ENCODE results near the gene MBD3. TPM values are rescaled to one million over a fixed set of nuclear protein-coding genes. Genes with fewer than 3 reads are reported as not detected.

Gene MBD3
- total RNA-seq, 2 experiments from 2014 or later, result 68.9 to 87.5 TPM

DNA sequence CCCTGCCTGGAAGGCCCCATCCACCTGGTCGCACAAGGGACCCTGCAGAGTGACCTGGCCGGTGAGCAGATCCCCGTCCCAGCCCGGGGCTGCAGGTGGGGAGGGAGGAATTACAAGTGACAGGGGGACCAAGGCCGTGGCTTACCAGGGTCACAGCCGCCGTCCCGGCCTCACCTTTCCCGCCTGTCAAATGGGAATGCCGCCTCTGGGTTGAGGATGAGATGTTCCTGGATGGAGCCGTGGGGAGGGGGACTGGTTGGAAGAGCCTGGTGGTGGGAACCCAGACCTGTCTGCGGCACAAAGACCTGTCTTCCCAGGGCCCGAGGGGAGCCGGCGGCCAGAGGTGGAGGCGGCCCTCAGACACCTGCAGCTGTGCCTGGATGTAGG, 63.2 kb downstream of the MBD3 start:
- Mint-ChIP-seq H3K27me3 (peaks cover 31% of the 10 kb centered on the region), H3K27ac (no peak overlapping the region), H3K4me3 (no peak overlapping the region), H3K9me3 (ENCODE audit: low read depth) (no peaks in the 10 kb centered on the region), H3K4me1 (peaks cover 3% of the 10 kb centered on the region), H3K36me3 (ENCODE audit: low read depth) (no peaks in the 10 kb centered on the region)
- POLR2A ChIA-PET, result no interaction called here
- DNase-seq (no peak), ATAC-seq (no peak)
- intact Hi-C loops (cut with DNase I, micrococcal nuclease), result no loop called here
- CTCF ChIA-PET, result no interaction called here

DNA sequence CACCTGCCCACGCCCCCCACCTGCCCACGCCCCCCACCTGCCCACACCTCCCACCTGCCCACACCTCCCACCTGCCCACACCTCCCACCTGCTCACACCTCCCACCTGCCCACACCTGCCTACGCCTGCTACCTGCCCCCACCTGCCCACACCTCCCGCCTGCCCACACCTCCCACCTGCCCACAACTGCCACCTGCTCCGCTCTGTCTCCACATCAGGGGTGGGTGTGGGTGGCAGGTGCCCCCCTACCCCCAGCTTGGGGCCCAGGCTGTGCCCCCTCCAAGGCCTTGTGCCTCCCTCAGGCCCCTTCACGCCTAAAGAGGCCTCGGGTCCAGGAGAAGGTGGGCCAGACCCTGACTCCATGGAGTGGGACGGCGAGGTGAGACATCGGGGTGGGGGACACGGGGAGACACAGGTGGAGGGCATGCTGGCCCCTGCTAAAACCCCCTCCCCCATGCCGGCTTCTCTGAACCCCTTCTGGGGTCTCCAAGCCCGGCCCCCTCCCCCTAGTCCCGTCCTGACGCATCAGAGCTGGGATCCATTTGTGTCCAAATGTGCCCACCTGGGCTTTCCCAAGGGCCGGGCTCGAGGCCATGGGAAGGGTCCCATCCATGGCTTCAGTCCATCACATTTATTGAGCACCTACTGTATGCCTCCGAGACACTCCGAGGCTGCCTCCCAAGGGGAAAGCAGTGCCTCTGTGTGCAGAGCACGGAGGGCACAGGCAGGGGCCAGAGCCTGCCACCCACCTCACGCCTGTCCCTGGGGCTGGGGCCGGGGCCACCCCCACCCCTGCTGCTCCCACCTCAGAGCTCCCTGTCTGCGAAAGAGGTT, 63.9 kb downstream of the MBD3 start:
- DNase-seq (no peak), ATAC-seq (no peak)
- intact Hi-C loops (cut with DNase I, micrococcal nuclease), result no loop called here
- Mint-ChIP-seq H3K4me1 (peaks cover 5% of the 10 kb centered on the region), H3K27me3 (peaks cover 33% of the 10 kb centered on the region), H3K36me3 (ENCODE audit: low read depth) (no peaks in the 10 kb centered on the region), H3K27ac (no peak overlapping the region), H3K9me3 (ENCODE audit: low read depth) (no peaks in the 10 kb centered on the region), H3K4me3 (no peak overlapping the region)
- CTCF ChIA-PET, result no interaction called here
- POLR2A ChIA-PET, result no interaction called here

DNA sequence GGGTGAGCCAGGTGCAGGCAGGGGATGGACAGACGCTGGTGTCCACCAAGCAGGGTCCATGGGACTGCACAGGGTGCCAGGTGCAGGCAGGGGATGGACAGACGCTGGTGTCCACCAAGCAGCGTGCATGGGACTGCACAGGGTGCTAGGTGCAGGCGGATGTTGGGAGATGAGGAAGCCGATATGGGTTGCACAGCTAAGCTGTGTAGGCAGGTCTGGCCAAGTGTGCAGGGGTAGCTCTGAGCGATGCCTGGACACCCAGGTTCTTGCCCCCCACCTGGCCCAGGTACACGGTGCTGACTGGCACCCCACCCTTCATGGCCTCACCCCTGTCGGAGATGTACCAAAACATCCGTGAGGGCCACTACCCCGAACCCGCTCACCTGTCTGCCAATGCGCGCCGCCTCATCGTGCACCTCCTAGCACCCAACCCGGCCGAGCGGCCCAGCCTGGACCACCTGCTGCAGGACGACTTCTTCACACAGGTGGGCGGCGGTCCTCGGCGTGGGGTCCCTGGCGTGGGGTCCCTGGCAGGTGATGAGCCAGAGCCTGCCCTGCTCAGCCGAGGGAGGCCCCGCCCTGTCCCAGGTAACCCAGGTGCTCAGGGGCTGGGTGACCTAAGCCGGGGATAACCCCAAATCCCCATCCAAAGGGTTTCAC, 64.9 kb downstream of the MBD3 start:
- Mint-ChIP-seq H3K4me1 (peaks cover 5% of the 10 kb centered on the region), H3K9me3 (ENCODE audit: low read depth) (no peaks in the 10 kb centered on the region), H3K27me3 (peaks cover 37% of the 10 kb centered on the region), H3K27ac (no peak overlapping the region), H3K36me3 (ENCODE audit: low read depth) (no peaks in the 10 kb centered on the region), H3K4me3 (no peak overlapping the region)
- ATAC-seq, result no peak
- no peak for DNase-seq
- ChIA-PET POLR2A (no interaction called here), CTCF (interaction anchor here (0.6 kb wide), 1 partner anchor 140 kb away, joined by 3 read pairs; no protein-coding TSS in a partner anchor)
- intact Hi-C loops (cut with DNase I, micrococcal nuclease), result no loop called here

DNA sequence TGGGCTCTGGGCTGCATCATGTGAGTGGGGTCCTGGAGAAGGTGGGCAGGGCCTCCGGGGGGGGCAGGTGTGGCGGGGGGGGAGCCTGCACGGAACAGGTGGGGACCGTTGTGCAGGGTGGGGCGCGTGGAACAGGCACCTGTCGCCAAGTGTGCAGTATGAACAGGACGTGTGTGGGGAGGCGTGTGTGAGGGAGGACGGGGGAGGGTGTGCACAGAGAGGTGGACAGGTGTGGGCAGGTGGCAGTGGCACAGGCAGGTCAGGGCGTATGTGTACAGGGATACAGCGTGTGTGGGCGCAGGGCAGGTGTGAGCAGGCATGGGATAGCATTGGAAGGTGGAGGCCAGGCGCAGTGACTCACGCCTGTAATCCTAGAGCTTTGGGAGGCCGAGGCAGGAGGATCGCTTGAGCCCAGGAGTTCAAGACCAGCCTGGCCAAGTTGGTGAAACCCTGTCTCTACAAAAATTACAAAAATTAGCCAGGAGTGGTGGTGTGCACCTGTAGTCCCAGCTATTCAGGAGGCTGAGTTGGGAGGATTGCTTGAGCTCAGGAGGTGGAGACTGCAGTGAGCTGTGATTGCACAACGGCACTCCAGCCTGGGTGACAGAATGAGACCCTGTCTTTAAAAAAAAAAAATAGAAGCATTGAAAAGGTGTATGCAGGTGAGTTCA, 65.6 kb downstream of the MBD3 start:
- POLR2A ChIA-PET, result no interaction called here
- CTCF ChIA-PET, result interaction anchor here (0.6 kb wide), 1 partner anchor 141 kb away, joined by 3 read pairs; no protein-coding TSS in a partner anchor
- H3K9me3 Mint-ChIP-seq (ENCODE audit: low read depth), result no peaks in the 10 kb centered on the region
- no peak overlapping the region for H3K27ac Mint-ChIP-seq
- peaks cover 37% of the 10 kb centered on the region for H3K27me3 Mint-ChIP-seq
- H3K4me1 Mint-ChIP-seq, result peaks cover 5% of the 10 kb centered on the region
- no peaks in the 10 kb centered on the region for H3K36me3 Mint-ChIP-seq (ENCODE audit: low read depth)
- no peak overlapping the region for H3K4me3 Mint-ChIP-seq
- intact Hi-C loops (cut with DNase I, micrococcal nuclease), result no loop called here
- DNase-seq (no peak), ATAC-seq (no peak)

DNA sequence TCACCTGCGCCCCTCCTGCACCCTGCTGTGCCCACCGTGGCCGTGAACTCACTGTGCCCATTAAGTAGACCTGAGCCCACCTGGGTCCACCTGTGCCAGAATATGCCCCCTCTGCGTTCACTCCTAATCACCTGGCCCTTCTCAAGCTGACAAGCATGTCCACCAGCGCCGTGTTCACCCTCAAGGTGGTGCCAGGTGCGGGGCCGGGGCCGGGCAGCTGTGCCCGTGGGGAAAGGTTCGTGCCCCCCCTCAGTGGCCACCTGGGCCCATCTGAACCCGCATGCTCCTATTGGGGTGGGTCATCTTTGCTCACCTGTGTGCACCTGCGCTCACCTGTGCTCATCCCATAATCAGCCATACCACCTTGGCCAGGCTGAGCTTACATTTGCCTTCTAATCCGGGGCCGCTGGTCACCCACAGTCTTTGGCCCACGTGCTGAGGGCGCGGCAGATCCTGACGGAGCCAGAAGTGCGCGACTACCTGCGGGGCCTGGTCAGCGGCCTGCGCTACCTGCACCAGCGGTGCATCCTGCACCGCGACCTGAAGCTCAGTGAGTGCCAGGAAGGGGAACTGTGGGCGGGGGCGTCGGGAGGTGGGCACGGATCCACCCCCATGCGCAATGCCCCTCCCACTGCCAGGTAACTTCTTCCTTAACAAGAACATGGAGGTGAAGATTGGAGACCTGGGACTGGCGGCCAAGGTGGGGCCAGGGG, 66.4 kb downstream of the MBD3 start:
- Mint-ChIP-seq H3K36me3 (ENCODE audit: low read depth) (no peaks in the 10 kb centered on the region), H3K27ac (no peak overlapping the region), H3K9me3 (ENCODE audit: low read depth) (no peaks in the 10 kb centered on the region), H3K4me3 (no peak overlapping the region), H3K27me3 (peaks cover 37% of the 10 kb centered on the region), H3K4me1 (peaks cover 5% of the 10 kb centered on the region)
- ATAC-seq (no peak), DNase-seq (no peak)
- POLR2A ChIA-PET, result no interaction called here
- intact Hi-C loops (cut with DNase I, micrococcal nuclease), result no loop called here
- CTCF ChIA-PET, result no interaction called here

DNA sequence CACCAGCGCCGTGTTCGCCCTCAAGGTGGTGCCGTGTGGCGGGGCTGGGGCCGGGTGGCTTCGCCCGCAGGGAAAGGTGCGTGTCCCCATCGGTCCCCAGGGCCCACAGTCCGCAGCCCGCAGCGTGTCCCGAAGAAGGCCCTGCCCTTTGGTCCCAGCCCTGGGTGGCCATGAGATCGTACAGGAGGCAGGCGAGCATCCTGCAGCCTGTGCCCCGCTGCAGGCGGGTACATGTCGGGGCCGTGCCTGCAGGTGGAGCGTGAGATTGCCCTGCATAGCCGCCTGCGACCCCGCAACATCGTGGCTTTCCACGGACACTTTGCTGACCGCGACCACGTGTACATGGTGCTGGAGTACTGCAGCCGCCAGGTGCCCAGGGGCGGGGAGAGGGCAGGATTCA, 67.3 kb downstream of the MBD3 start:
- Mint-ChIP-seq H3K36me3 (ENCODE audit: low read depth) (no peaks in the 10 kb centered on the region), H3K4me3 (no peak overlapping the region), H3K9me3 (ENCODE audit: low read depth) (no peaks in the 10 kb centered on the region), H3K27me3 (peaks cover 37% of the 10 kb centered on the region), H3K27ac (no peak overlapping the region), H3K4me1 (peaks cover 5% of the 10 kb centered on the region)
- ChIA-PET POLR2A (no interaction called here), CTCF (no interaction called here)
- DNase-seq (no peak), ATAC-seq (no peak)
- intact Hi-C loops (cut with DNase I, micrococcal nuclease), result no loop called here

- H3K27me3 Mint-ChIP-seq, result peaks cover 34% of the 10 kb centered on the region
- ChIA-PET CTCF (no interaction called here), POLR2A (no interaction called here)
- no peaks in the 10 kb centered on the region for H3K36me3 Mint-ChIP-seq (ENCODE audit: low read depth)
- DNase-seq (no peak), ATAC-seq (no peak)
- H3K9me3 Mint-ChIP-seq (ENCODE audit: low read depth), result no peaks in the 10 kb centered on the region
- H3K4me3 Mint-ChIP-seq, result no peak overlapping the region
- H3K27ac Mint-ChIP-seq, result no peak overlapping the region
- H3K4me1 Mint-ChIP-seq, result peaks cover 5% of the 10 kb centered on the region
- intact Hi-C loops (cut with DNase I, micrococcal nuclease), result no loop called here
These were observed 67.7 kb downstream of the MBD3 start for GRCh38 chr19:1524972-1525325.

DNA sequence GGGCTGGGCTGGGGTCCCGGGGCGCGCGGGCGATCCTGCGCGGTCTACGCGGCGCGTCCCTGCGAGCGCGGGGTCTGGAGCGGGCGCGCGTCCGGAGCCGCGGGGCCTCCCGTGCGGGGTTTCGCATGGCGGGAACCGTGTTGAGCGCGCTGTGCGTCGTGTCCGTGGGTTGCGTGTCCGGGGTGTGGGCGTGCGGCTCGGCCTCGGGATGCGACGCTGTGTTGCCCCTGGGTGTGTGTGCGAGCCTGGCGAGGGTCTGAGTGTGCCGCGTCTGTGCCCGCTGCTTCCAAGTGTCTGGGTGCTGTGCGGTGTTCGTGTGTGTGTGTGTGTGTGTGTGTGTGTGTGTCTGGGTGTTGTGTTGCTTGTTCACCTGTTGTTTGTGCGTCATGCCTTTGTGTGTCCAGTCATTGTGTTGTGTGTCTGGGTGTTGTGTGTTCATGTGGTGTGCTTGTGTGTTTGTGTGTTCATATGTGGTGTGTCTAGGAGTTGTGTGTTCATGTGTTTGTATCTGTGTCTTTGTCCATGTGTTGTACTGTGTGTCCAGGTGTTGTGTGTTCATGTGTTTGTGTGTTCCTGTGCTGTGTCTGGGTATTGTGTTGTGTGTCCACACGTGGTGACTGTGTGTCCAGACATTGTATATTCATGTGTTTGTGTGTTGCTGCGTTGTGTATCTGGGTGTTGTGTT, 68.2 kb downstream of the MBD3 start:
- intact Hi-C loops (cut with DNase I, micrococcal nuclease), result no loop called here
- no peak overlapping the region for H3K4me3 Mint-ChIP-seq
- H3K36me3 Mint-ChIP-seq (ENCODE audit: low read depth), result no peaks in the 10 kb centered on the region
- H3K4me1 Mint-ChIP-seq, result peaks cover 5% of the 10 kb centered on the region
- DNase-seq, result no peak
- no peaks in the 10 kb centered on the region for H3K9me3 Mint-ChIP-seq (ENCODE audit: low read depth)
- CTCF ChIA-PET, result no interaction called here
- no peak overlapping the region for H3K27ac Mint-ChIP-seq
- POLR2A ChIA-PET, result no interaction called here
- ATAC-seq, result no peak
- peaks cover 33% of the 10 kb centered on the region for H3K27me3 Mint-ChIP-seq

Other genes starting within 250 kb of the MBD3 start
- gene NDUFS7, start 209.0 kb downstream of the MBD3 start, total RNA-seq, result 100 to 1,000 TPM in 1 of 2 experiments, 10 to 100 TPM in 1; 93.4 to 113 TPM
- gene GAMT, start 191.3 kb downstream of the MBD3 start, total RNA-seq, result 10 to 100 TPM; 30.4 to 31.5 TPM
- 100 to 1,000 TPM; 248 to 347 TPM for gene DAZAP1, start 185.3 kb downstream of the MBD3 start, total RNA-seq
- 1,000 to 10,000 TPM; 1,716 to 1,858 TPM for gene RPS15, start 154.5 kb downstream of the MBD3 start, total RNA-seq
- gene APC2, start 142.7 kb downstream of the MBD3 start, total RNA-seq, result under 1 TPM; 0.09 to 0.14 TPM
- gene C19orf25, start 113.7 kb downstream of the MBD3 start, total RNA-seq, result 10 to 100 TPM; 19.9 to 26.9 TPM
- 1 to 10 TPM; 1.8 to 3.9 TPM for gene PCSK4, start 102.5 kb downstream of the MBD3 start, total RNA-seq
- 1 to 10 TPM; 2.1 to 2.7 TPM for gene REEP6, start 101.7 kb downstream of the MBD3 start, total RNA-seq
- 1 to 10 TPM; 2.5 to 3.8 TPM for gene ADAMTSL5, start 79.8 kb downstream of the MBD3 start, total RNA-seq
- not detected for gene PLK5, start 68.8 kb downstream of the MBD3 start, total RNA-seq
- 1 to 10 TPM; 6.2 to 6.7 TPM for gene MEX3D, start 24.5 kb downstream of the MBD3 start, total RNA-seq
- 100 to 1,000 TPM; 152 to 226 TPM for gene UQCR11, start 12.6 kb upstream of the MBD3 start, total RNA-seq
- gene TCF3, start 59.8 kb upstream of the MBD3 start, total RNA-seq, result 100 to 1,000 TPM; 115 to 133 TPM
- not detected for gene ONECUT3, start 160.6 kb upstream of the MBD3 start, total RNA-seq
- gene ATP8B3, start 219.4 kb upstream of the MBD3 start, total RNA-seq, result 1 to 10 TPM; 7.9 to 8.4 TPM

Measured in activated CD4-positive, alpha-beta T cell treated with anti-CD3 and anti-CD28 coated beads for 36 hours (primary cell).